Fibroblast of villous mesenchyme (primary cell): Measurements from ENCODE around the gene PRSS8. TPM values are rescaled to one million over a fixed set of nuclear protein-coding genes. Genes with fewer than 3 reads are reported as not detected.
A peak's percentile ranks its signal among the peaks of the same experiment; 100 is the strongest.
"Not testable (repeated sequence)": the region's sequence is repeated elsewhere in the genome, so short reads cannot be mapped to it uniquely, and the experiment has no call there.

Experiments
- DNase-seq: peaks from one replicate; pipeline ENCODE4 v3.0.0-alpha.2; 2010; ENCODE audit warnings: low read depth
- H3K4me3 ChIP-seq: 2 replicates; pipeline ENCODE4 v1.5.1; 2011; ENCODE audit warnings: low read depth, mild to moderate bottlenecking, low read length
- CTCF ChIP-seq: IDR thresholded peaks from 2 replicates; pipeline ENCODE4 v1.5.1; 2012; ENCODE audit warnings: low read depth, mild to moderate bottlenecking, low read length; ENCODE audit not compliant: insufficient read depth
- total RNA-seq: library from RNA; depleted of rRNA; stranded (reverse); fragments of >200 nt; gene quantifications from 2 replicates; pipeline ENCODE4 v1.2.3, GENCODE V29; 2012

The PRSS8 gene
- total RNA-seq, 1 donor, result not detected

GRCh38 chr16:31107465-31107867 lies 28.1 kb downstream of the PRSS8 start:
- TF ChIP-seq CTCF, result no peak
- DNase-seq, result no peak
- no peak overlapping the region for H3K4me3 ChIP-seq

DNA sequence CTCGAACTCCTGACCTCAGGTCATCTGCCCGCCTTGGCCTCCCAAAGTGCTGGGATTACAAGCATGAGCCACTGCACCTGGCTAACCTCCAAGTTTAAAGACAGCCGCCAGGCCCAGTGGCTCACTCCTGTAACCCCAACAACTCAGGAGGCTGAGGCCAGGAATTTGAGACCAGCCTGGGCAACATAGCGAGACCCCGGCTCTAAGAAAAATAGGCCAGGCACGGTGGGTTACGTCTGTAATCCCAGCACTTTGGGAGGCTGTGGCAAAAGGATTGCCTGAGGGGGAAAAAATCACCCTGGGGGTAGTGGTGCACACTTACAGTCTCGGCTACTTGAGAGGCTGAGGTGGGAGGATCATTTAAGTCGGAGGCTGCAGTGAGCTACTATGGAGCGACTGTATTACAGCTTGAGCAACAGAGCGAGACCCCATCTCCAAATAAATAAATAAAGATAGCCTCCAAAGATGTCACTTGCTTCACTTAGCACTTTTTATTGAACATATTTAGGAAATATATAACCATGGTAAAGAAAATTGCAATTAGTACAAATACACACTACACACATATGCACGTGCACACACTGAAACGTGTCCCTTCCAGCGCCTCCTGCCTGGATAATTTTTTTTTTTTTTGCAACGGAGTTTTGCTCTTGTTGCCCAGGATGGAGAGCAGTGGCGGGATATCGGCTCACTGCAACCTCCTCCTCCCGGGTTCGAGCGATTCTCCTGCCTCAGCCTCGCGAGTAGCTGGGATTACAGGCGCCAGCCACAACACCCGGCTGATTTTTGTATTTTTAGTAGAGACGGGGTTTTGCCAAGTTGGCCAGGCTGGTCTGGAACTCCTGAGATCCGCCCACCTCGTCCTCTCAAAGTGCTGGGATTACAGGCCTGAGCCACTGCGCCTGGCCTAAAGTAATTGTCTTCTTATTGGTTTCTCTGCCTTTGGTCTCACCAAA lies 28.7 kb downstream of the PRSS8 start:
- DNase-seq, result no peak
- TF ChIP-seq CTCF, result no peak
- H3K4me3 ChIP-seq, result no peak overlapping the region

GRCh38 chr16:31105677-31106213 lies 29.8 kb downstream of the PRSS8 start:
- no peak overlapping the region for H3K4me3 ChIP-seq
- TF ChIP-seq CTCF, result peak; percentile 77
- DNase-seq, result peak; percentile 90

- H3K4me3 ChIP-seq, result not testable (repeated sequence)
- peak; percentile 37 for DNase-seq
Measured at GRCh38 chr16:31100876-31101641, 34.5 kb downstream of the PRSS8 start.

- TF ChIP-seq CTCF, result no peak
- peak; percentile 34 for DNase-seq
- no peak overlapping the region for H3K4me3 ChIP-seq
Measured at GRCh38 chr16:31099860-31100638, 35.5 kb downstream of the PRSS8 start.

DNA sequence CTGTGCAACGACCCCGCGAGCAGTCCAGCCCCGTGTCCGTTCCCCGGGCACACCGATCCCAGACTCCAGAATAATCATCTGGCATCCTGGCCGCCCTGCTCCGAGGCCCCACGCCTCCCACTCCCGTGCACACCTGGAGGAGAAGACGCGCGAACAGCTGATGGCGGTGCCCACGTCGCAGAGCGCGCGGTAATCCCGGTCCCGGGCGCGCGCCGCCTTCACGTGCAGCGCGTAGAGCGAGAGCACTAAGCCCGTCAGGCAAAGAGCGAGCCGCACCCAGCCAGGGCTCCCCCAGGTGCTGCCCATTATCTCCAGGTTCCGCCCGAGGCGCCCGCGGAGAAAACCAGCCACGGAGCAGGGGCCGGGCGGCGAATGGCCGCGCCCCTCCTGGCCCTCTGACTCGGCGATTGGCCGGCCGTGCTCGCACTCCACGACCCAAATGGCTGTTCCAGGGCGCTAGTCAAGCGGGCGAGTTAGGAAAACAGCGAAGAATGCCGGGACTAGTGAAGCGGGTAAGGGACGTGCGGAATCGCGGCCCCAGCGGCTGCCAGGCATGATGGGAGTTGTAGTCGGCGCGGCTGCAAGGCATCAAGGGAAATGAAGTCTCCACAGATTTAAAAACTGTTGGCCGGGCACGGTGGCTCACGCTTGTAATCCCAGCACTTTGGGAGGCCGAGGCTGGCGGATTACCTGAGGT lies 41.0 kb downstream of the PRSS8 start, which contains the start of gene VKORC1:
TSS of gene VKORC1 (minus strand) at position 374 of the 697 bp plus-strand sequence. CDS start at position 306, 68 bp downstream.
- DNase-seq, result peak; percentile 98
- H3K4me3 ChIP-seq, result peak within 1 kb of the TSS; percentile 74
- TF ChIP-seq CTCF, result no peak
